Measurements from ENCODE around the gene CD36. TPM values are rescaled to one million over a fixed set of nuclear protein-coding genes. Genes with fewer than 3 reads are reported as not detected.

CD36 gene
- total RNA-seq, 2 donors from 2014 or later = 8.7 to 26.5 TPM

DNA sequence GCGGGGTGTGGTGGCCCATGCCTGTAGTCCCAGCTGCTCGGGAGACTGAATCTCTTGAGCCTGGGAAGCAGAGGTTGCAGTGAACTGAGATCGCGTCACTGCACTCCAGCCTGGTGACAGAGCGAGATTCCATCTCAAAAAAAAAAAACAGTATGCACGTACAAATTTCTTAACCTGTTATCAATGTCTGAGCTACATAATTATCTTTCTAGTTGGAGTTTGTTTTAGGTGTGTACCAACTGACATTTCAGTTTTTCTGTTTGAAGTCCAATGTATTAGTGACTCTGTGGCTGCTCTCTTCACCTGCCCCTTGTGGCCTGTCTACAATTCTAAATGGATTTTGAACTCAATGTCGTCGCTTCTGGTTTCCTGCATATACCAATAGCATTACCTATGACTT, 40.3 kb downstream of the CD36 start:
- TF ChIP-seq, protein P1, sequence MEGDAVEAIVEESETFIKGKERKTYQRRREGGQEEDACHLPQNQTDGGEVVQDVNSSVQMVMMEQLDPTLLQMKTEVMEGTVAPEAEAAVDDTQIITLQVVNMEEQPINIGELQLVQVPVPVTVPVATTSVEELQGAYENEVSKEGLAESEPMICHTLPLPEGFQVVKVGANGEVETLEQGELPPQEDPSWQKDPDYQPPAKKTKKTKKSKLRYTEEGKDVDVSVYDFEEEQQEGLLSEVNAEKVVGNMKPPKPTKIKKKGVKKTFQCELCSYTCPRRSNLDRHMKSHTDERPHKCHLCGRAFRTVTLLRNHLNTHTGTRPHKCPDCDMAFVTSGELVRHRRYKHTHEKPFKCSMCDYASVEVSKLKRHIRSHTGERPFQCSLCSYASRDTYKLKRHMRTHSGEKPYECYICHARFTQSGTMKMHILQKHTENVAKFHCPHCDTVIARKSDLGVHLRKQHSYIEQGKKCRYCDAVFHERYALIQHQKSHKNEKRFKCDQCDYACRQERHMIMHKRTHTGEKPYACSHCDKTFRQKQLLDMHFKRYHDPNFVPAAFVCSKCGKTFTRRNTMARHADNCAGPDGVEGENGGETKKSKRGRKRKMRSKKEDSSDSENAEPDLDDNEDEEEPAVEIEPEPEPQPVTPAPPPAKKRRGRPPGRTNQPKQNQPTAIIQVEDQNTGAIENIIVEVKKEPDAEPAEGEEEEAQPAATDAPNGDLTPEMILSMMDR (IDR thresholded peaks at IDR 0.05) = no peak
- DNase-seq = no peak
- H3K4me1 ChIP-seq = no peaks in the 10 kb centered on the region
- H3K27me3 ChIP-seq = no peaks in the 10 kb centered on the region
- H3K27ac ChIP-seq = no peak overlapping the region
- intact Hi-C loops (cut with DNase I) = no loop called here
- H3K9ac ChIP-seq (ENCODE audit: low read depth in 2 of 2, low read length in 2 of 2) = no peak overlapping the region
- no peak overlapping the region for H3K4me3 ChIP-seq
- no peaks in the 10 kb centered on the region for H3K36me3 ChIP-seq
- no peaks in the 10 kb centered on the region for H3K9me3 ChIP-seq

DNA sequence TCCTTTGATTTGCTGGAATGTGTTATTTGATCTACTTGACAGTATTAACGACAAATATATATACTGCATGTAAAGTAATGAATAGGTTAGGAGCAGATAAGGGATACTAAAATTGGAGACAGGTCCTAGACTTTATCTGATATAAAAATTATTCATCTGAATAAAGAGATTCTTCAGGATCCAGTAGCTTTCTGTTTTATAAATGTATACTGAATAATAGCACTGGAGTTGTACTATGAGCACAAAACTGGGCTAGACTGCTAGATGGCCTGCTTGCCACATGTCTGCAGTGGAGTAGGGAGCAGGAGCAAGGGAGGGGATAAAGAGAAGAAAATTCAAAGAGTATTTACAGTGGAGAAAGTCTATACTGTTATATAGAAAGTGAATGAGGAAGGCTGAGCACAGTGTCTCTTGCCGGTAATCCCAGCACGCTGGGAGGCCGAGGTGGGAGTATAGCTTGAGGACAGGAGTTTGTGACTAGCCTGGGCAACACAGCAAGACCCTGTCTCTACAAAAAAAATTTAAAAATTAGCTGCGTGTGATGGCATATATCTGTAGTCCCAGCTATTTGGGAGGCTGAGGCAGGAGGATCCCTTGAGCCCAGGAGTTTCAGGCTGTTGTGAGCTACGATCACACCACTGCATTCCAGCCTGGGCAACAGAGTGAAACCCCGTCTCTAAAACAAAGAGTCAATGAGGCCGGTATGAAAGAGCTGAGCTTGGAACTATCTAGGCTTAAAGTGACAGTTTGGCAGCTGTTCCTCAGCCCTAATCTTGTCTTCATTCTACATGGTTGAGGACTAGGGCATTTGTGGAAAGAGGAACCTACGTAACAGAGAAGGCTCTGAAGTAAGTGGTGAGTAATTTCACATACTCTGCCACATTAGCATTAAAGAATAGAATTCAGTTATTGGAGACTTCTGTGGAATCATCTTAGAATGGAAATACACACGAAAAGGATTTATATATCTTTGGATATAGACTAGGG, 41.8 kb downstream of the CD36 start:
- no peak for DNase-seq
- no peak overlapping the region for H3K9ac ChIP-seq (ENCODE audit: low read depth in 2 of 2, low read length in 2 of 2)
- TF ChIP-seq, protein P1 (IDR thresholded peaks at IDR 0.05) = no peak
- no peak overlapping the region for H3K4me3 ChIP-seq
- H3K4me1 ChIP-seq = no peaks in the 10 kb centered on the region
- intact Hi-C loops (cut with DNase I) = no loop called here
- no peaks in the 10 kb centered on the region for H3K36me3 ChIP-seq
- H3K9me3 ChIP-seq = no peaks in the 10 kb centered on the region
- H3K27me3 ChIP-seq = no peaks in the 10 kb centered on the region
- H3K27ac ChIP-seq = no peak overlapping the region

DNA sequence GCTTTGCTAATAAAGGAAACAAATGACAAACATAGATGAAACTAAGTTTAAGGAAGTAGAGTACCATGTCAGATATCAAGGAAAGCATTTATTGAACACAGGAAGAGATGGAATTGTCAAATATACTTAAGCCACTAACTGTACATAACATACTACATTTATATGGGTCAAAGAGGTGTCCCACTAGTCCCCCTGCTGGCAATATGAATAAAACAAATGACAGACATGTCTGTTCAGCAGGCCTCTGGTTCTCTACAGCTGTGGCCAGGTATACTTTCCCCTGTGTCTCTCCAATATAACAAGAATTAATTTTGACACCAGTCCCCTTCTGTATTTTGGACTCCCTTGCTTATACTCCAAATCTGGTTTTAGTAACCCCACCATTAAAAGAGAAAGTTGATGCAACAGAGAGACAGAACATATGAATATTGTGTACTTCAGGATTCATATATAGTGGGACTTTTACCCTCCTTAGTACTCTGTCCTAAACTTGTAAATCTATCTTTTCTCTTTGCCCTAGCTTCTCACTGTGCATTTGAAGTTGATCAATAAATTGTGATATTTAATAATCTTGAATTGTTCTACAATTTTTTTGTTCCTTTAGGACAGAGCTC, 42.9 kb downstream of the CD36 start:
- H3K4me1 ChIP-seq = no peaks in the 10 kb centered on the region
- H3K4me3 ChIP-seq = no peak overlapping the region
- DNase-seq = no peak
- no peak overlapping the region for H3K9ac ChIP-seq (ENCODE audit: low read depth in 2 of 2, low read length in 2 of 2)
- intact Hi-C loops (cut with DNase I) = no loop called here
- H3K27me3 ChIP-seq = no peaks in the 10 kb centered on the region
- TF ChIP-seq, protein P1 (IDR thresholded peaks at IDR 0.05) = peak; percentile 30
- H3K9me3 ChIP-seq = no peaks in the 10 kb centered on the region
- H3K27ac ChIP-seq = no peak overlapping the region
- no peaks in the 10 kb centered on the region for H3K36me3 ChIP-seq

DNA sequence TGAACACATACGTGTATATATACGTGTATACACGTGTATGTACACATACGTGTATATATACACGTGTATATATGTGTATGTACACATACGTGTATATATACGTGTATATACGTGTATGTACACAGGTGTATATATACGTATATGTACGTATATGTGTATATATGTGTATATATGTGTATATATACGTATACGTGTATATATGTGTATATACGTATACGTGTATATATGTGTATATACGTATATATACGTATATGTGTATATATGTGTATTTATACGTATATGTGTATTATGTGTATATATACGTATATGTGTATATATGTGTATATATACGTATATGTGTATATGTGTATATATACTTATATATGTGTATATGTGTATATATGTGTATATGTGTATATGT, 44.3 kb downstream of the CD36 start:
- Histone ChIP-seq H3K27me3 (no peaks in the 10 kb centered on the region), H3K9ac (ENCODE audit: low read depth in 2 of 2, low read length in 2 of 2) (no peak overlapping the region), H3K4me3 (no peak overlapping the region), H3K9me3 (no peaks in the 10 kb centered on the region), H3K27ac (no peak overlapping the region), H3K4me1 (no peaks in the 10 kb centered on the region), H3K36me3 (no peaks in the 10 kb centered on the region)
- DNase-seq = no peak
- TF ChIP-seq, protein P1 (IDR thresholded peaks at IDR 0.05) = no peak
- intact Hi-C loops (cut with DNase I) = no loop called here

DNA sequence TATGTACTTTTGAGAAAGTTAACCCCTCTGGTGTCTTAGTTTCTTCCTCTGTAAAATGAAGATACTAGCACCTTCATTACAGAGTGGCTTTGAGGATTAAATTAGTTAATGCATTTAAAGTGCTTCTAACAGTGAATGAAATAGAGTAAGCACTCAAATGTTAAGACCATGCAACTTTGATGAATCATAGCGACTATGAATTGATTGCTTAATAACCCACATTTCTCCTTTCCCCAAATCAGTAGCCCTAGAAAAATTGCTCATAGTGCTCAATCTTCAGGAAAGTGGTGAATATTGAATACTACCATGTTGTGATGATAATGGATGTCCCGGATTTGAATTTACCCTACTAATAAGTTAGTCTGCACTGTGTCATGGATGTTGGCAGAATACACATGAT, 48.1 kb downstream of the CD36 start:
- Histone ChIP-seq H3K9me3 (no peaks in the 10 kb centered on the region), H3K4me3 (no peak overlapping the region), H3K27ac (no peak overlapping the region), H3K4me1 (no peaks in the 10 kb centered on the region), H3K27me3 (no peaks in the 10 kb centered on the region), H3K9ac (ENCODE audit: low read depth in 2 of 2, low read length in 2 of 2) (no peak overlapping the region), H3K36me3 (no peaks in the 10 kb centered on the region)
- TF ChIP-seq, protein P1 (IDR thresholded peaks at IDR 0.05) = no peak
- DNase-seq = no peak
- intact Hi-C loops (cut with DNase I) = no loop called here

All from colonic mucosa (tissue), 4 donors.